HepG2 (cell line): ENCODE data around the gene GABBR2.

Source experiments
- ARID3A ChIP-seq: IDR thresholded peaks from 2 replicates; pipeline ENCODE4 v1.6.1; 2012; ENCODE audit warnings: low read depth, low read length, improper control_type of control experiment
- ARNT ChIP-seq: fragments of 450-650 bp; IDR thresholded peaks from 2 replicates; pipeline ENCODE4 v1.6.1; 2017
- ATF4 ChIP-seq, 2 experiments: fragments of 450-650 bp in 1 of 2; sonication (generic) in 1 of 2; formaldehyde crosslinking; IDR thresholded peaks; 2 replicates each; pipeline versions ENCODE4 v1.5.0 to v1.8.0; 2020 to 2022; ENCODE audit warnings: mild to moderate bottlenecking in 1 of 2, missing genetic modification reagents in 1 of 2
- CHD2 ChIP-seq: IDR thresholded peaks from 2 replicates; pipeline ENCODE4 v1.6.1; 2011; ENCODE audit warnings: low read depth, low read length, improper control_type of control experiment
- CTCF ChIP-seq: sonication (generic); formaldehyde crosslinking; IDR thresholded peaks from 2 replicates; pipeline ENCODE4 v1.5.0; 2020; ENCODE audit warnings: mild to moderate bottlenecking, missing genetic modification reagents, moderate library complexity
- ETV6 ChIP-seq: sonication (generic); formaldehyde crosslinking; conservative IDR thresholded peaks from 2 replicates; pipeline ENCODE4 v1.4.0; 2020; ENCODE audit warnings: missing genetic modification reagents
- FOXJ3 ChIP-seq: sonication (generic); formaldehyde crosslinking; IDR thresholded peaks from 2 replicates; pipeline ENCODE4 v1.4.0; 2020; ENCODE audit warnings: missing genetic modification reagents, mild to moderate bottlenecking, borderline replicate concordance
- PHF8 ChIP-seq: sonication (generic); formaldehyde crosslinking; IDR thresholded peaks from 2 replicates; pipeline ENCODE4 v1.5.0; 2020; ENCODE audit warnings: missing genetic modification reagents
- POLR2AphosphoS2 ChIP-seq: IDR thresholded peaks from 2 replicates; pipeline ENCODE4 v1.6.1; 2011; ENCODE audit warnings: low read depth, low read length, improper control_type of control experiment
- RAD21 ChIP-seq: fragments of 450-650 bp; formaldehyde crosslinking; IDR thresholded peaks from 2 replicates; pipeline ENCODE4 v1.5.0; 2020; ENCODE audit warnings: mild to moderate bottlenecking
- YY1 ChIP-seq: IDR thresholded peaks from 2 replicates; pipeline ENCODE4 v1.6.1; 2011; ENCODE audit warnings: low read length, low read depth, moderate library complexity, mild to moderate bottlenecking; ENCODE audit not compliant: insufficient read depth, insufficient replicate concordance
- TF ChIP-seq, protein P1 (sequence below): sonication (generic); formaldehyde crosslinking; conservative IDR thresholded peaks from 2 replicates; pipeline ENCODE4 v1.8.1; 2023; ENCODE audit warnings: missing genetic modification reagents

DNA sequence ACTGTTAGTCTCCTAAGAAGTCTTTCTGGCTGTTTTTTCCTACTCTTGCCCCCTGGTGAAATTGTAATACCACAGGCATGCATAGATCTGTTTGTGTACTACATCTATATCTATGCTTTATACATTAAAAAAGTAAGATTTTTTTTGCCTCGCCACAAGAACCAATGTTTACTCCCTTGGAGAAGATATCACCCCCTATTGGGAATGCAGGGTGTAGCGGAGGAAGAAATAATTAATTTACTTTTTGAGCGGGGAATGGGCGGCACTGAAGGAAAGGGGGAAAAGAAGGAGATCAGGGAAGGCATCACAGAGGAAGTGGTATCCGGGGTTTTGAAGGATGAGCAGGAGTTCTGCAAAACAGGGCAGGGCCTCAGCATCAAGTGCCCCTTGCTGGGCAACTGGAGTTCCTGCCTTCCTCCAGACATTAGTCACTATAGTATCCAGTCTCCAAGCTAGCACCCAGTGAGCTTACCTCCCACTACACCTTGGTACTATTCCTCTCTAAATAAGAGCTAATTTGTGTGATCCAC lies 134.9 kb downstream of the GABBR2 start:
- TF ChIP-seq CTCF (CRISPR knock-in tag) (no peak), ARNT (no peak), POLR2AphosphoS2 (no peak), YY1 (no peak), PHF8 (CRISPR knock-in tag) (no peak), ARID3A (no peak), ATF4 (CRISPR knock-in tag; IDR thresholded peaks at IDR 0.05) (no peak), ETV6 (CRISPR knock-in tag) (no peak), RAD21 (CRISPR knock-in tag) (no peak), FOXJ3 (CRISPR knock-in tag) (no peak), CHD2 (no peak)
- TF ChIP-seq, protein P1, sequence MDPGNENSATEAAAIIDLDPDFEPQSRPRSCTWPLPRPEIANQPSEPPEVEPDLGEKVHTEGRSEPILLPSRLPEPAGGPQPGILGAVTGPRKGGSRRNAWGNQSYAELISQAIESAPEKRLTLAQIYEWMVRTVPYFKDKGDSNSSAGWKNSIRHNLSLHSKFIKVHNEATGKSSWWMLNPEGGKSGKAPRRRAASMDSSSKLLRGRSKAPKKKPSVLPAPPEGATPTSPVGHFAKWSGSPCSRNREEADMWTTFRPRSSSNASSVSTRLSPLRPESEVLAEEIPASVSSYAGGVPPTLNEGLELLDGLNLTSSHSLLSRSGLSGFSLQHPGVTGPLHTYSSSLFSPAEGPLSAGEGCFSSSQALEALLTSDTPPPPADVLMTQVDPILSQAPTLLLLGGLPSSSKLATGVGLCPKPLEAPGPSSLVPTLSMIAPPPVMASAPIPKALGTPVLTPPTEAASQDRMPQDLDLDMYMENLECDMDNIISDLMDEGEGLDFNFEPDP (CRISPR knock-in tag) = no peak
